Hepatocyte (in vitro differentiated cells): ENCODE data around the gene CADPS2. TPM values are rescaled to one million over a fixed set of nuclear protein-coding genes. Genes with fewer than 3 reads are reported as not detected.

Experiments used
- DNase-seq: peaks from one replicate; pipeline ENCODE4 v3.0.0-alpha.2; 2016; ENCODE audit warnings: low spot score
- H2AFZ ChIP-seq: fragments of 200-600 bp; sonication (generic); 2 replicates; pipeline ENCODE4 v1.6.0; 2016; ENCODE audit warnings: antibody characterized with exemption, mild to moderate bottlenecking
- H3K27ac ChIP-seq: fragments of 200-600 bp; sonication (generic); 2 replicates; pipeline ENCODE4 v1.5.1; 2016; ENCODE audit warnings: mild to moderate bottlenecking
- H3K27me3 ChIP-seq: fragments of 200-600 bp; sonication (generic); 2 replicates; pipeline ENCODE4 v1.6.1; 2016
- H3K36me3 ChIP-seq: fragments of 200-600 bp; sonication (generic); replicated peaks from 2 replicates; pipeline ENCODE4 v1.5.1; 2016; ENCODE audit warnings: low read depth; ENCODE audit not compliant: insufficient read depth
- H3K4me1 ChIP-seq: fragments of 200-600 bp; sonication (generic); 2 replicates; pipeline ENCODE4 v1.5.1; 2016; ENCODE audit warnings: mild to moderate bottlenecking, moderate library complexity; ENCODE audit not compliant: insufficient read depth
- H3K4me2 ChIP-seq: fragments of 200-600 bp; sonication (generic); 2 replicates; pipeline ENCODE4 v1.6.0; 2016
- H3K4me3 ChIP-seq: fragments of 200-600 bp; sonication (generic); 2 replicates; pipeline ENCODE4 v1.5.1; 2016; ENCODE audit warnings: mild to moderate bottlenecking
- H3K79me2 ChIP-seq: fragments of 200-600 bp; sonication (generic); 2 replicates; pipeline ENCODE4 v1.6.0; 2017; ENCODE audit warnings: mild to moderate bottlenecking
- H3K9me2 ChIP-seq: fragments of 200-600 bp; sonication (generic); replicated peaks from 2 replicates; pipeline ENCODE4 v1.6.0; 2017; ENCODE audit warnings: mild to moderate bottlenecking; ENCODE audit not compliant: insufficient read depth
- H3K9me3 ChIP-seq: fragments of 200-600 bp; sonication (generic); 2 replicates; pipeline ENCODE4 v1.5.1; 2016; ENCODE audit warnings: low read depth, mild to moderate bottlenecking
- H4K20me1 ChIP-seq: fragments of 200-600 bp; sonication (generic); 2 replicates; pipeline ENCODE4 v1.6.0; 2016; ENCODE audit warnings: mild to moderate bottlenecking; ENCODE audit not compliant: insufficient read depth, poor library complexity, severe bottlenecking
- CTCF ChIP-seq: fragments of 200-600 bp; sonication (generic); IDR thresholded peaks from 2 replicates; pipeline ENCODE4 v1.5.1; 2016; ENCODE audit warnings: antibody characterized with exemption, mild to moderate bottlenecking; ENCODE audit not compliant: poor library complexity
- EZH2 ChIP-seq: fragments of 200-600 bp; sonication (generic); IDR thresholded peaks from 2 replicates; pipeline ENCODE4 v1.6.1; 2016; ENCODE audit warnings: antibody characterized with exemption, mild to moderate bottlenecking, borderline replicate concordance
- EZH2phosphoT487 ChIP-seq: fragments of 200-600 bp; sonication (generic); IDR thresholded peaks from one replicate; pipeline ENCODE4 v1.6.1; 2018; ENCODE audit warnings: antibody characterized with exemption, mild to moderate bottlenecking, low read depth, moderate library complexity; ENCODE audit not compliant: unreplicated experiment, severe bottlenecking
- WGBS: methylation state at CpG from one replicate; pipeline ENCODE4 v1.1.6; 2016; ENCODE audit warnings: low lambda C conversion rate; ENCODE audit errors: missing lambda C conversion rate; 5-methylcytosine and 5-hydroxymethylcytosine counted together
- polyA plus RNA-seq: library from polyadenylated mRNA; unstranded; fragments of >200 nt; fragmentation: Nextera tagmentation; extraction: Ambion mirVana; gene quantifications from 2 replicates; pipeline ENCODE4 v1.2.1, GENCODE V29; 2016
- total RNA-seq: library from RNA; depleted of rRNA; stranded (reverse); fragments of >200 nt; gene quantifications from 2 replicates; pipeline ENCODE4 v1.2.3, GENCODE V29; 2014

The CADPS2 gene
- total and polyA plus RNA-seq, 2 experiments from 2014 or later: 15.7 to 37.4 TPM

GRCh38 chr7:122790591-122790990 lies 95.7 kb downstream of the CADPS2 start:
- Histone ChIP-seq H3K9me3 (no peaks in the 10 kb centered on the region), H3K27me3 (no peaks in the 10 kb centered on the region), H3K36me3 (no peaks in the 10 kb centered on the region), H2AFZ (no peak overlapping the region), H3K4me2 (no peak overlapping the region), H3K4me3 (no peak overlapping the region), H3K27ac (no peak overlapping the region), H3K79me2 (peaks cover under 1% of the 10 kb centered on the region), H3K4me1 (peaks cover 7% of the 10 kb centered on the region), H4K20me1 (no peaks in the 10 kb centered on the region), H3K9me2 (no peaks in the 10 kb centered on the region)
- TF ChIP-seq EZH2 (no peak), CTCF (no peak), EZH2phosphoT487 (no peak)
- WGBS: 91% methylated on average over 2 of the region's 2 CpGs
- no peak for DNase-seq

- Histone ChIP-seq H3K4me3 (no peak overlapping the region), H3K27me3 (no peaks in the 10 kb centered on the region), H4K20me1 (no peaks in the 10 kb centered on the region), H3K4me2 (no peak overlapping the region), H3K9me2 (no peaks in the 10 kb centered on the region), H3K4me1 (peaks cover 7% of the 10 kb centered on the region), H3K79me2 (no peaks in the 10 kb centered on the region), H3K27ac (no peak overlapping the region), H3K36me3 (no peaks in the 10 kb centered on the region), H3K9me3 (no peaks in the 10 kb centered on the region), H2AFZ (no peak overlapping the region)
- DNase-seq: no peak
- TF ChIP-seq EZH2 (no peak), CTCF (no peak), EZH2phosphoT487 (no peak)
- 78% methylated on average over 3 of the region's 3 CpGs for WGBS
These were observed 96.1 kb downstream of the CADPS2 start for GRCh38 chr7:122790132-122790531.

- Histone ChIP-seq H3K27me3 (no peaks in the 10 kb centered on the region), H3K4me1 (peaks cover 7% of the 10 kb centered on the region), H3K36me3 (no peaks in the 10 kb centered on the region), H3K27ac (no peak overlapping the region), H3K9me2 (no peaks in the 10 kb centered on the region), H3K4me2 (no peak overlapping the region), H3K4me3 (no peak overlapping the region), H3K79me2 (no peaks in the 10 kb centered on the region), H4K20me1 (no peaks in the 10 kb centered on the region), H3K9me3 (no peaks in the 10 kb centered on the region), H2AFZ (no peak overlapping the region)
- DNase-seq: no peak
- no peak for TF ChIP-seq EZH2phosphoT487
- no peak for TF ChIP-seq CTCF
- no peak for TF ChIP-seq EZH2
- WGBS: 32% methylated on average over 1 of the region's 1 CpG
These were observed 97.1 kb downstream of the CADPS2 start for GRCh38 chr7:122789156-122789555.
